ENCODE measurements around the gene CACNA1B.

DNA sequence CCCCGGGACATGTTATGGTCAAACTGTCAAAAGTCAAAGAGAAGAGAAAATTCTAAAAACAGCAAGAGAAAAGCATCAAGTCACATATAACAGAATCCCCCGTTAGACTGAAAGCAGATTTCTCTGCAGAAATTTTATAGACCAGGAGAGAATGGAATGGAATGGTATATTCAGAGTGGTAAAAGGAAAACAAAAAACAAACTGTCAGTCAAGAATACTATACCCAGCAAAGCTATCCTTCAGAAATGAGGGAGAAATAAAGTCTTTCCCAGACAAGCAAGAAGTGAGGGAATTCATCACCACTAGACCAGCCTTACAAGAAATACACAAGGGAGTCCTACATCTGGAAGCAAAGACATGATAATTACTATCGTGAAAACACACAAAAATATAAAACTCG, 208.0 kb downstream of the CACNA1B start:
- TF ChIP-seq, protein P1, sequence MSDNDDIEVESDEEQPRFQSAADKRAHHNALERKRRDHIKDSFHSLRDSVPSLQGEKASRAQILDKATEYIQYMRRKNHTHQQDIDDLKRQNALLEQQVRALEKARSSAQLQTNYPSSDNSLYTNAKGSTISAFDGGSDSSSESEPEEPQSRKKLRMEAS (IDR thresholded peaks at IDR 0.05): no peak
- no peak for TF ChIP-seq YY1 (IDR thresholded peaks at IDR 0.05; ENCODE audit: low read depth)
- TF ChIP-seq, protein P2, sequence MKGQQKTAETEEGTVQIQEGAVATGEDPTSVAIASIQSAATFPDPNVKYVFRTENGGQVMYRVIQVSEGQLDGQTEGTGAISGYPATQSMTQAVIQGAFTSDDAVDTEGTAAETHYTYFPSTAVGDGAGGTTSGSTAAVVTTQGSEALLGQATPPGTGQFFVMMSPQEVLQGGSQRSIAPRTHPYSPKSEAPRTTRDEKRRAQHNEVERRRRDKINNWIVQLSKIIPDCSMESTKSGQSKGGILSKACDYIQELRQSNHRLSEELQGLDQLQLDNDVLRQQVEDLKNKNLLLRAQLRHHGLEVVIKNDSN (IDR thresholded peaks at IDR 0.05): no peak
- TF ChIP-seq, protein P3, sequence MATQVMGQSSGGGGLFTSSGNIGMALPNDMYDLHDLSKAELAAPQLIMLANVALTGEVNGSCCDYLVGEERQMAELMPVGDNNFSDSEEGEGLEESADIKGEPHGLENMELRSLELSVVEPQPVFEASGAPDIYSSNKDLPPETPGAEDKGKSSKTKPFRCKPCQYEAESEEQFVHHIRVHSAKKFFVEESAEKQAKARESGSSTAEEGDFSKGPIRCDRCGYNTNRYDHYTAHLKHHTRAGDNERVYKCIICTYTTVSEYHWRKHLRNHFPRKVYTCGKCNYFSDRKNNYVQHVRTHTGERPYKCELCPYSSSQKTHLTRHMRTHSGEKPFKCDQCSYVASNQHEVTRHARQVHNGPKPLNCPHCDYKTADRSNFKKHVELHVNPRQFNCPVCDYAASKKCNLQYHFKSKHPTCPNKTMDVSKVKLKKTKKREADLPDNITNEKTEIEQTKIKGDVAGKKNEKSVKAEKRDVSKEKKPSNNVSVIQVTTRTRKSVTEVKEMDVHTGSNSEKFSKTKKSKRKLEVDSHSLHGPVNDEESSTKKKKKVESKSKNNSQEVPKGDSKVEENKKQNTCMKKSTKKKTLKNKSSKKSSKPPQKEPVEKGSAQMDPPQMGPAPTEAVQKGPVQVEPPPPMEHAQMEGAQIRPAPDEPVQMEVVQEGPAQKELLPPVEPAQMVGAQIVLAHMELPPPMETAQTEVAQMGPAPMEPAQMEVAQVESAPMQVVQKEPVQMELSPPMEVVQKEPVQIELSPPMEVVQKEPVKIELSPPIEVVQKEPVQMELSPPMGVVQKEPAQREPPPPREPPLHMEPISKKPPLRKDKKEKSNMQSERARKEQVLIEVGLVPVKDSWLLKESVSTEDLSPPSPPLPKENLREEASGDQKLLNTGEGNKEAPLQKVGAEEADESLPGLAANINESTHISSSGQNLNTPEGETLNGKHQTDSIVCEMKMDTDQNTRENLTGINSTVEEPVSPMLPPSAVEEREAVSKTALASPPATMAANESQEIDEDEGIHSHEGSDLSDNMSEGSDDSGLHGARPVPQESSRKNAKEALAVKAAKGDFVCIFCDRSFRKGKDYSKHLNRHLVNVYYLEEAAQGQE (IDR thresholded peaks at IDR 0.05; ENCODE audit: low read depth): no peak
- no peak for TF ChIP-seq CEBPB (IDR thresholded peaks at IDR 0.05)
- TF ChIP-seq EP300 (IDR thresholded peaks at IDR 0.05; ENCODE audit: borderline replicate concordance): no peak

All from Ishikawa (cell line).